SK-N-SH treated with all-trans-retinoic acid at 6 μM for 48 hours (cell line): ENCODE results near the gene RAC3.

Experiments
- ARNTL ChIP-seq: fragments of 450-650 bp; formaldehyde crosslinking; IDR thresholded peaks from 2 replicates; pipeline ENCODE4 v1.5.0; 2020; ENCODE audit warnings: low read depth, mild to moderate bottlenecking, moderate library complexity, borderline replicate concordance
- ESRRG ChIP-seq: fragments of 250-450 bp; sonication (Bioruptor Pico); IDR thresholded peaks from 2 replicates; pipeline ENCODE4 v1.6.1; 2021; ENCODE audit warnings: mild to moderate bottlenecking
- PATZ1 ChIP-seq: fragments of 250-450 bp; sonication (Bioruptor Pico); IDR thresholded peaks from 2 replicates; pipeline ENCODE4 v1.8.0; 2020; ENCODE audit warnings: mild to moderate bottlenecking, moderate library complexity, borderline replicate concordance
- ZC3H10 ChIP-seq: fragments of 250-450 bp; sonication (Bioruptor Pico); IDR thresholded peaks from 2 replicates; pipeline ENCODE4 v1.5.1; 2021; ENCODE audit warnings: mild to moderate bottlenecking, moderate library complexity
- ZFP30 ChIP-seq: fragments of 450-650 bp; formaldehyde crosslinking; IDR thresholded peaks from 2 replicates; pipeline ENCODE4 v1.5.0; 2022; ENCODE audit warnings: mild to moderate bottlenecking, moderate library complexity
- ZNF8 ChIP-seq: fragments of 450-650 bp; formaldehyde crosslinking; IDR thresholded peaks from 2 replicates; pipeline ENCODE4 v1.5.0; 2020; ENCODE audit warnings: mild to moderate bottlenecking, moderate library complexity

GRCh38 chr17:82049521-82049971, 18.1 kb downstream of the RAC3 start:
- TF ChIP-seq ZNF8: no peak
- TF ChIP-seq ARNTL (CRISPR knock-in tag): no peak
- no peak for TF ChIP-seq ZC3H10 (CRISPR knock-in tag)
- TF ChIP-seq PATZ1: no peak
- no peak for TF ChIP-seq ESRRG (CRISPR knock-in tag)
- no peak for TF ChIP-seq ZFP30 (CRISPR knock-in tag)
